GM19463 (cell line): Measurements from ENCODE around the gene CLSTN1.

Experiments used
- ATAC-seq: cut with Tn5 transposase; IDR thresholded peaks from one replicate; pipeline ENCODE4 v1.9.1; 2021; ENCODE audit warnings: mild to moderate bottlenecking, moderate library complexity; ENCODE audit not compliant: unreplicated experiment

Gene CLSTN1

GRCh38 chr1:9852004-9852403, 28.2 kb upstream of the CLSTN1 start:
- no peak for ATAC-seq

GRCh38 chr1:9850442-9851162, 26.8 kb upstream of the CLSTN1 start:
- no peak for ATAC-seq

GRCh38 chr1:9849691-9850441, 26.1 kb upstream of the CLSTN1 start:
- no peak for ATAC-seq

- ATAC-seq, result no peak
These were observed 24.3 kb upstream of the CLSTN1 start for GRCh38 chr1:9848022-9848421.

GRCh38 chr1:9847269-9847668, 23.5 kb upstream of the CLSTN1 start:
- ATAC-seq, result no peak

GRCh38 chr1:9846611-9847171, 22.9 kb upstream of the CLSTN1 start:
- no peak for ATAC-seq

GRCh38 chr1:9845914-9846313, 22.1 kb upstream of the CLSTN1 start:
- ATAC-seq, result no peak

GRCh38 chr1:9844756-9845155, 21.0 kb upstream of the CLSTN1 start:
- no peak for ATAC-seq

- no peak for ATAC-seq
These were observed 20.3 kb upstream of the CLSTN1 start for GRCh38 chr1:9844106-9844505.

- ATAC-seq, result no peak
These were observed 19.8 kb upstream of the CLSTN1 start for GRCh38 chr1:9843576-9843945.

- ATAC-seq, result no peak
These were observed 19.2 kb upstream of the CLSTN1 start for GRCh38 chr1:9842781-9843575.

GRCh38 chr1:9842073-9842711, 18.4 kb upstream of the CLSTN1 start:
- ATAC-seq, result no peak

GRCh38 chr1:9841460-9841859, 17.7 kb upstream of the CLSTN1 start:
- no peak for ATAC-seq

GRCh38 chr1:9840176-9840575, 16.4 kb upstream of the CLSTN1 start:
- no peak for ATAC-seq

- no peak for ATAC-seq
These were observed 15.2 kb upstream of the CLSTN1 start for GRCh38 chr1:9838946-9839345.

GRCh38 chr1:9836632-9836960, 12.8 kb upstream of the CLSTN1 start:
- ATAC-seq, result no peak

- no peak for ATAC-seq
These were observed 12.2 kb upstream of the CLSTN1 start for GRCh38 chr1:9835758-9836631.

GRCh38 chr1:9835404-9835757, 11.6 kb upstream of the CLSTN1 start:
- no peak for ATAC-seq

- ATAC-seq, result no peak
These were observed 9.9 kb upstream of the CLSTN1 start for GRCh38 chr1:9833632-9834031.

GRCh38 chr1:9827558-9828185, 3.9 kb upstream of the CLSTN1 start:
- ATAC-seq, result no peak
